Activated gamma-delta T cell treated with anti-CD3 and anti-CD28 coated beads, Interleukin-2, amount 50 U/mL, for 16 hours (primary cell): ENCODE measurements around the gene PPHLN1.
"Not testable (repeated sequence)": the region's sequence is repeated elsewhere in the genome, so short reads cannot be mapped to it uniquely, and the experiment has no call there.

Experiments
- DNase-seq: peaks from one replicate; pipeline ENCODE4 v3.0.0-alpha.2; 2020; ENCODE audit warnings: low read depth

The PPHLN1 gene

DNA sequence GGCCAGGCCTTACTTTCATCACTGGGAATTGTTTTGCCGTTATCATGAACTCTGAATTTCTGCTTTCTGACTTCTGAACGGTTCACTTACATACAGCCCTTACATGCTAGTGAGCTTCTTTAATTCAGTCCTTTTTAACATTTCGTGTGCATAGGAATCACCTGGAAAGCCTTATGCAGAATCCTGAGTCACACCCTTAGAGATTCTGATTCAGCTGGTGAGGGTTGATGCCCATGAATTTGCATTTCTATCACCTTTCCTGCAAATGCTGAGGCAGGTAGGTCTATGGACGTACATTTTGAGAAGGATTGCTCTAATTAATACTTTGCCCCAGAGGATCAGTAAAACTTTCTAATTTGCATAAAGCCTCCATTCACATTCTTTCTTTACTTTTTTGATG lies 44.0 kb downstream of the PPHLN1 start:
- DNase-seq: no peak

- DNase-seq: no peak
Observed at GRCh38 chr12:42372154-42372791, 46.3 kb downstream of the PPHLN1 start.

GRCh38 chr12:42373669-42374068 lies 47.7 kb downstream of the PPHLN1 start:
- DNase-seq: no peak

DNA sequence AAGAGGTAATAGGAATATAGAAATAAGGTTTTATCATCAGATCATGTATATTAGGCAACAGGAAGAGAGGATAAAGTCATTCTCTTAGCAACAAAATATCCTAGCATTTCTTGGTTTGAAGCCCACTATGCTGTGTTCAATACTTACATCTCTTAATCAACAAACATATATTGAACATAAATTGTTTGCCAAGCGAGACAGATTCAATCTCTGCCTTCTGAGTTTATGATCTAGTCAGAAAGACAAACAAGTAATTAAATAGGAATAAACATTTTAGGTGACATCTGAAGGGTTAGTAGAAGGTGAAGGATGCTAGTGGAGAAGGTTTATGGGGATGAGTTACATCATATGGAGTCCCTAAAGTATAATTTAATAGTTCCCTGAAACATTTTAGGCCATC lies 54.8 kb downstream of the PPHLN1 start:
- no peak for DNase-seq

DNA sequence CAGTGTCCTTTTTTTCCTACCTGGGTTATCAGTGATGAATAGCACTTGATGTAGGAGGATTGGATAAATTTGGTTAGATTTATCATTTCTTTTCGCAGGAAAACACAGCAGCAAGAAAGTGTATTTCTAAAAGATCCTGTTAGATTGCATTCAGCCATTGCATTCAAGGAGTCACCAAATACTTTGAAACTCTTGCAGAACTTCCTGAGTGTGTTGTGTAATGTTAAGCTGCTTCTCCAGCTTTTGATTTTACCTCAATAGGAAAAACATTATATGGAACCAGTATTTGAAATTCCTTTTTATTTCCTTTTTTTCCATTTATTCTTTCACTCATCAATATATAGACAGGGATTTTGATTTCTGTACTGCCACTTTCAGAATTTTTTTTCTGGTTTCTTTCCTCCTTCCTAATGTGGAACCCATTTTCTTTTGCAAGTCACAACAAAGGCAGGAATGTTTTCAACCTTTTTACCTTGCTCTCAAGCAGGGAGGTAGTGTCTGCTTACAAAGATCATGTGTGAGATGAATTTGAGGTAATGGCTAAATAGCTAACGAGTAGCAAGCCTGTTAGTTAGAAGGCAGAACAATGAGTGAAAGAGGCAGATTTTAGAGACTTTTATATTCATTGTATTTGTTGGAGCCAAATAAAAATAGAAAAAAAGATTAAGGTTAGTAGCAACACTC lies 56.2 kb downstream of the PPHLN1 start:
- DNase-seq: no peak

GRCh38 chr12:42385326-42385841 lies 59.4 kb downstream of the PPHLN1 start:
- DNase-seq: no peak

DNA sequence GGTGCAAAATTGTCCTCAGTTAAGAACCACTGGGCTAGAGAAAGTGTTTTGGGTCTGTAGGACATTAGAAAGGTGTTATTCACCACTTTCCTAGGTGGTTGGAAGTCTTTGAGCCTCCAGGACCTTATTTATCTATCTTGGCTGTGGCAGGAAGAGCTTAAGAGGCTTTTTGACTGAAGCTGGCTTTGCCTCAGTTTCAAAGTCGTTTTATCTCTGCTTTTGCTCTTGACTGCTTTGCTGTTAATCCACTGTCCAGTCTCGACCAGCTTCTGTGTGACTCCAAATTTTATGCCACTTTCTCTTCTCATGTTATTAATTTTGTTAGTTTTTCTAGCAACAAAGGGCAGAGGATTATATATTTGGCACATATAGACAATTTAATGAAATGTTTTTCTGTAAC lies 60.3 kb downstream of the PPHLN1 start:
- DNase-seq: no peak

- not testable (repeated sequence) for DNase-seq
Observed at GRCh38 chr12:42388086-42388485, 62.1 kb downstream of the PPHLN1 start.

GRCh38 chr12:42394429-42394828 lies 68.5 kb downstream of the PPHLN1 start:
- DNase-seq: no peak

DNA sequence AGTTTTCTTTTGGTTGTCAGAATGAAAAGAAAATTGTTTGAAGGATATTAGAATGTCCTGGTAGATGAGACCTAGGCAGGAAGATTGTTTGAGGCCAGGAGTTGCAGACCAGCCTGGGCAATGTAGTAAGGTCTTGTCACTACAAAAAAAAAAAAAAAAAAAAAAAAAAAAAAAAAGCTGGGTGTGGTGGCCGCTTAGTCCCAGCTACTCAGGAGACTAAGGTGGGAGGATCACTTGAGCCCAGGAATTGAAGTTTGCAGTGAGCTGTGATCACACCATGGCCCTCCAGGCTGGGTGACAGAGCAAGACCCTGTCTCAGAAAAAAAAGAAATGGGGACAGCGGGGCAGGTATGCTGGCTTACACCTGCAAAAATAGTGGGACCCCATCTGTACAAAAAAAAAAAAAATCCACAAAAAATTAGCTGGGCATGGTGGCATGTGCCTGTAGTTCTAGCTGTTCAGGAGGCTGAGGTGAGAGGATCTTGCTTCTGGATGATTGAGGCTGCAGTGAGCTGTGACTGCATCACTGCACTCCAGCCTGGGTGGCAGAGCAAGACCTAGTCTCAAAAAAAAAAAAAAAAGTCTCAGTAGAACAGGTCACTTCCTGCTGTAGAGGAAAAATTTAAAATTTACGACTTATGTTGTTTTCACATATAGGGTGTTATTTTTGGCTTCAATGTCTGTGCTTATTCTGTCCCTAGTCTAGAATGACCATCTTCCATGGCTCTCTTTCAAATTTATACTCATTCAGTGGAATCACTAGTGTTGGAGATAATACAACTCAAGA lies 70.7 kb downstream of the PPHLN1 start:
- DNase-seq: no peak

- no peak for DNase-seq
Observed at GRCh38 chr12:42402821-42403411, 76.9 kb downstream of the PPHLN1 start.

GRCh38 chr12:42407306-42407705 lies 81.3 kb downstream of the PPHLN1 start:
- no peak for DNase-seq

GRCh38 chr12:42409471-42409870 lies 83.5 kb downstream of the PPHLN1 start:
- no peak for DNase-seq

DNA sequence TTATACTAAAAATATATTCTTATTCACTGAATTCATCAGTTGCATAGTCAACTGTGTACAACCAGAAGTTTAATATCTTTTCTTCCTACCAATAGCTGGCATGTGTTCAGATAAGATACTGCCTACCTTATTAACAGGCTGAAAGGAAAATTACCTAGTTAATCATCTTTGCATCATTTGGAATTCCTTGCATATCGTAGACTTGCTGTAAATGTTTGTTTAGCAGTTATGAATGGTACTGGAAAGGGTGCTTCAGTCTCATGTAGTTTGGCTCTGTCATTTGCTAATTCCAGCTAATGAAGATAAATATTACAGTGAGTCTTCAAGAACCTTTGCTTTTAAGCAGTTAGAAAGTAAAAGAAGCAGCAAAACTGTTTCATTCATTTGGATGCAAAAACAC lies 84.4 kb downstream of the PPHLN1 start:
- no peak for DNase-seq

GRCh38 chr12:42420395-42420794 lies 94.4 kb downstream of the PPHLN1 start:
- DNase-seq: no peak

GRCh38 chr12:42421844-42422779 lies 96.1 kb downstream of the PPHLN1 start:
- DNase-seq: no peak

DNA sequence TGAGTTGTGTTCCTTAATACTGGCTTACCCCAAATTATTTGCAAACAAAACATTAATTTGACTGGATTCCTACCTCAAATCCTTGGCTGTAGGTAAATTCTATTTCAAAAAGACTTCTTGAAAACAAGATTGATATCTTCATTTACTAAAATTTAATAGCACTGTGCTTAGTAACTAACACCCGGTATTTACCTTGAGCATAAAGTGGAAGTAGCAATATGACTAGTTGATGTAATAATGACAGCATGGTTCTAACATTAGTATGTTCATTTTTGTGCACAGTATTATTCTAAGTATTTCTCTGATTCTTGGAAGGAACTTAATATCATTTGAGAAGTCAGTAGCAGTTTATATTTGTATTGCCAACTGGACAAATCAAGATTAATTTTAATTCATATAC lies 96.8 kb downstream of the PPHLN1 start:
- no peak for DNase-seq

GRCh38 chr12:42426746-42427145 lies 100.8 kb downstream of the PPHLN1 start:
- no peak for DNase-seq

GRCh38 chr12:42428850-42429249 lies 102.9 kb downstream of the PPHLN1 start:
- DNase-seq: no peak

- DNase-seq: no peak
Observed at GRCh38 chr12:42432517-42433140, 106.7 kb downstream of the PPHLN1 start.

GRCh38 chr12:42440608-42441007 lies 114.6 kb downstream of the PPHLN1 start:
- DNase-seq: no peak
